PC-9 (cell line): ENCODE results near the gene IQGAP1. TPM values are rescaled to one million over a fixed set of nuclear protein-coding genes. Genes with fewer than 3 reads are reported as not detected.

Source experiments
- BruUV-seq: library from RNA; stranded (reverse); fragments of 400-500 nt; replicated peaks from 2 replicates; lab custom pipeline; 2021; lab: Mats Ljungman, UMichigan
- CTCF ChIA-PET: fragments of 300-600 bp; sonication (Branson Sonifier 250); formaldehyde crosslinking; loops from one replicate; lab custom pipeline; 2022; ENCODE audit warnings: antibody characterized with exemption; lab: Charles Lee
- POLR2A ChIA-PET: fragments of 300-600 bp; sonication (Branson Sonifier 250); formaldehyde crosslinking; loops from one replicate; lab custom pipeline; 2022; ENCODE audit warnings: antibody characterized with exemption; ENCODE audit not compliant: unreplicated experiment; lab: Charles Lee
- DNase-seq, 2 experiments: peaks; one replicate each; pipeline versions ENCODE4 v3.0.0 to v3.0.0-alpha.2; 2015 to 2022; ENCODE audit warnings: mixed read lengths in 1 of 2
- H2AFZ ChIP-seq: fragments of 200-600 bp; sonication (generic); 2 replicates; pipeline ENCODE4 v1.8.1; 2017; ENCODE audit warnings: antibody characterized with exemption
- H3F3A ChIP-seq: fragments of 200-600 bp; sonication (generic); 2 replicates; pipeline ENCODE4 v1.8.1; 2017; ENCODE audit warnings: antibody characterized with exemption, mild to moderate bottlenecking, low read depth; ENCODE audit not compliant: insufficient read depth
- H3K27ac ChIP-seq: fragments of 200-600 bp; sonication (generic); 2 replicates; pipeline ENCODE4 v1.6.1; 2016; ENCODE audit warnings: mixed run types
- H3K27me3 ChIP-seq: fragments of 200-600 bp; sonication (generic); 2 replicates; pipeline ENCODE4 v1.6.1; 2016; ENCODE audit warnings: low read depth, mixed run types; ENCODE audit not compliant: insufficient read depth
- H3K36me3 ChIP-seq: fragments of 200-600 bp; sonication (generic); 2 replicates; pipeline ENCODE4 v1.6.1; 2016; ENCODE audit warnings: low read depth, mixed run types
- H3K4me1 ChIP-seq: fragments of 200-600 bp; sonication (generic); replicated peaks from 2 replicates; pipeline ENCODE4 v1.6.1; 2016; ENCODE audit warnings: mixed run types; ENCODE audit not compliant: insufficient read depth
- H3K4me2 ChIP-seq: fragments of 200-600 bp; sonication (generic); 2 replicates; pipeline ENCODE4 v1.6.1; 2017; ENCODE audit warnings: mixed run types
- H3K4me3 ChIP-seq: fragments of 200-600 bp; sonication (generic); 2 replicates; pipeline ENCODE4 v1.6.1; 2016; ENCODE audit warnings: mixed run types
- H3K79me2 ChIP-seq: fragments of 200-600 bp; sonication (generic); 2 replicates; pipeline ENCODE4 v1.6.1; 2017; ENCODE audit warnings: low read depth, mixed run types
- H3K9me2 ChIP-seq: fragments of 200-600 bp; sonication (generic); 2 replicates; pipeline ENCODE4 v1.8.1; 2017; ENCODE audit warnings: mild to moderate bottlenecking; ENCODE audit not compliant: insufficient read depth
- H3K9me3 ChIP-seq: fragments of 200-600 bp; sonication (generic); 2 replicates; pipeline ENCODE4 v1.8.1; 2016; ENCODE audit warnings: low read depth; ENCODE audit not compliant: insufficient read depth
- H4K20me1 ChIP-seq: fragments of 200-600 bp; sonication (generic); 2 replicates; pipeline ENCODE4 v1.8.1; 2017; ENCODE audit not compliant: insufficient read depth
- CTCF ChIP-seq: fragments of 200-600 bp; sonication (generic); conservative IDR thresholded peaks from 2 replicates; pipeline ENCODE4 v1.6.1; 2017; ENCODE audit warnings: mixed run types, antibody characterized with exemption, mild to moderate bottlenecking, moderate library complexity
- EZH2 ChIP-seq: fragments of 200-600 bp; sonication (generic); IDR thresholded peaks from 2 replicates; pipeline ENCODE4 v1.8.0; 2017; ENCODE audit warnings: antibody characterized with exemption, low read depth
- intact Hi-C: fragments of 100-400 bp; cut with micrococcal nuclease; formaldehyde crosslinking; loops from one replicate; pipeline ENCODE4 v1.10.0; 2022; ENCODE audit not compliant: unreplicated experiment
- total RNA-seq: library from RNA; stranded (reverse); gene quantifications from 2 replicates; pipeline ENCODE4 v1.2.3, GENCODE V29; 2021

The IQGAP1 gene
- total RNA-seq, 1 experiment from 2014 or later, result 164 TPM

- Histone ChIP-seq H4K20me1 (peaks cover 8% of the 10 kb centered on the region; the same call in 1 of the 2 replicates), H3K79me2 (peaks cover 93% of the 10 kb centered on the region), H3K4me1 (peaks cover 65% of the 10 kb centered on the region), H3K27me3 (no peaks in the 10 kb centered on the region), H3K4me2 (peak overlapping the region; percentile 79), H3K9me3 (no peaks in the 10 kb centered on the region), H2AFZ (no peak overlapping the region), H3F3A (peaks cover 50% of the 10 kb centered on the region), H3K9me2 (no peaks in the 10 kb centered on the region), H3K36me3 (peaks cover 6% of the 10 kb centered on the region), H3K27ac (peak overlapping the region; percentile 88), H3K4me3 (peak overlapping the region; percentile 35; the same call in 1 of the 2 replicates)
- BruUV-seq, result no TSS peak
- TF ChIP-seq EZH2 (no peak), CTCF (no peak)
- intact Hi-C loops, result loop anchor here (5.0 kb wide), 1 partner anchor 79 kb away; no protein-coding TSS in a partner anchor
- ChIA-PET POLR2A (no interaction called here), CTCF (interaction anchor here (0.6 kb wide), 1 partner anchor 42 kb away, joined by 3 read pairs; no protein-coding TSS in a partner anchor)
- no peak for DNase-seq
Measured at GRCh38 chr15:90401495-90401894, 13.5 kb downstream of the IQGAP1 start.

GRCh38 chr15:90402223-90402622 is 14.2 kb downstream of the IQGAP1 start:
- Histone ChIP-seq H3K79me2 (peaks cover 93% of the 10 kb centered on the region), H3K27me3 (no peaks in the 10 kb centered on the region), H3K4me2 (peak overlapping the region; percentile 79), H4K20me1 (peaks cover 8% of the 10 kb centered on the region; the same call in 1 of the 2 replicates), H3F3A (peaks cover 50% of the 10 kb centered on the region), H3K4me3 (peak overlapping the region; percentile 35; the same call in 1 of the 2 replicates), H3K9me3 (no peaks in the 10 kb centered on the region), H3K36me3 (peaks cover 5% of the 10 kb centered on the region; the same call in 1 of the 2 replicates), H3K9me2 (no peaks in the 10 kb centered on the region), H3K4me1 (peaks cover 73% of the 10 kb centered on the region), H3K27ac (peak overlapping the region; percentile 88), H2AFZ (no peak overlapping the region)
- intact Hi-C loops, result loop anchor here (1.0 to 5.0 kb wide), 4 partner anchors 11 to 80 kb away; no protein-coding TSS in a partner anchor
- no TSS peak for BruUV-seq
- TF ChIP-seq CTCF (no peak), EZH2 (no peak)
- CTCF ChIA-PET, result no interaction called here
- peak; percentile 57 to 91 for DNase-seq
- POLR2A ChIA-PET, result interaction anchor here (1.0 kb wide), 1 partner anchor 14 kb away, joined by 9 read pairs; the partner anchor contains the start of gene IQGAP1

GRCh38 chr15:90402767-90403166 is 14.7 kb downstream of the IQGAP1 start:
- Histone ChIP-seq H3K9me2 (no peaks in the 10 kb centered on the region), H3K4me3 (no peak overlapping the region), H3K27me3 (no peaks in the 10 kb centered on the region), H3K4me1 (peaks cover 78% of the 10 kb centered on the region), H3K27ac (peak overlapping the region; percentile 88), H3K36me3 (peaks cover 8% of the 10 kb centered on the region), H4K20me1 (peaks cover 8% of the 10 kb centered on the region; the same call in 1 of the 2 replicates), H3K79me2 (peaks cover 94% of the 10 kb centered on the region), H3F3A (peaks cover 50% of the 10 kb centered on the region), H3K9me3 (no peaks in the 10 kb centered on the region), H3K4me2 (peak overlapping the region; percentile 79), H2AFZ (no peak overlapping the region)
- ChIA-PET CTCF (no interaction called here), POLR2A (interaction anchor here (1.0 kb wide), 1 partner anchor 15 kb away, joined by 9 read pairs; the partner anchor contains the start of gene IQGAP1)
- no TSS peak for BruUV-seq
- intact Hi-C loops, result loop anchor here (1.0 to 5.0 kb wide), 4 partner anchors 11 to 80 kb away; no protein-coding TSS in a partner anchor
- no peak for TF ChIP-seq EZH2
- TF ChIP-seq CTCF, result no peak
- no peak for DNase-seq
